Ascending aorta (tissue), 2 donors: ENCODE data around the gene MST1. TPM values are rescaled to one million over a fixed set of nuclear protein-coding genes. Genes with fewer than 3 reads are reported as not detected.

Experiments
- DNase-seq, 2 donors: peaks; one replicate each; pipeline ENCODE4 v3.0.0-alpha.2; 2019; ENCODE audit warnings: low spot score in 2 of 2
- H3K27ac ChIP-seq, 2 donors: fragments of 200-600 bp; sonication (generic); one replicate each; pipeline ENCODE4 v1.5.1; 2016 to 2017; ENCODE audit warnings: mild to moderate bottlenecking in 1 of 2
- H3K27me3 ChIP-seq: fragments of 200-600 bp; sonication (generic); one replicate; pipeline ENCODE4 v1.5.1; 2017
- H3K36me3 ChIP-seq, 2 donors: fragments of 200-600 bp; sonication (generic); one replicate each; pipeline ENCODE4 v1.5.1; 2016
- H3K4me1 ChIP-seq, 2 donors: fragments of 200-600 bp; sonication (generic); one replicate each; pipeline ENCODE4 v1.5.1; 2016 to 2017; ENCODE audit warnings: mild to moderate bottlenecking in 1 of 2
- H3K4me3 ChIP-seq, 2 donors: fragments of 200-600 bp; sonication (generic); one replicate each; pipeline ENCODE4 v1.5.1; 2016 to 2017; ENCODE audit warnings: mild to moderate bottlenecking in 1 of 2
- H3K9me3 ChIP-seq, 2 donors: fragments of 200-600 bp; sonication (generic); one replicate each; pipeline ENCODE4 v1.5.1; 2016
- CTCF ChIP-seq, 3 experiments: fragments of 200-600 bp in 2 of 3; fragments of 450-650 bp in 1 of 3; sonication (generic) in 2 of 3; IDR thresholded peaks; one replicate each; pipeline ENCODE4 v1.5.1; 2016 to 2019; ENCODE audit warnings: antibody characterized with exemption in 3 of 3, mild to moderate bottlenecking in 1 of 3, moderate library complexity in 1 of 3
- intact Hi-C: fragments of 100-400 bp; cut with DNase I; formaldehyde crosslinking; loops from one replicate; pipeline ENCODE4 v1.15.1; 2023
- total RNA-seq: library from RNA; depleted of rRNA; stranded (reverse); fragments of >200 nt; gene quantifications from one replicate; pipeline ENCODE4 v1.1.0, GENCODE V29; 2016

Gene MST1
- total RNA-seq, 1 donor from 2014 or later = 12.6 TPM

- H3K27me3 ChIP-seq = no peaks in the 10 kb centered on the region
- H3K36me3 ChIP-seq = no peaks in the 10 kb centered on the region
- no peak overlapping the region for H3K4me3 ChIP-seq
- peaks cover 2 to 4% of the 10 kb centered on the region in 2 donors for H3K4me1 ChIP-seq
- no peaks in the 10 kb centered on the region for H3K9me3 ChIP-seq
- no peak for TF ChIP-seq CTCF (IDR thresholded peaks at IDR 0.05)
- H3K27ac ChIP-seq = no peak overlapping the region
- DNase-seq = no peak
- intact Hi-C loops = no loop called here
Observed at GRCh38 chr3:49647741-49648140, 41.5 kb downstream of the MST1 start.

- TF ChIP-seq CTCF (IDR thresholded peaks at IDR 0.05) = no peak
- intact Hi-C loops = no loop called here
- Histone ChIP-seq H3K27me3 (no peaks in the 10 kb centered on the region), H3K36me3 (no peaks in the 10 kb centered on the region), H3K9me3 (no peaks in the 10 kb centered on the region), H3K4me3 (no peak overlapping the region), H3K27ac (no peak overlapping the region), H3K4me1 (peaks cover 2 to 4% of the 10 kb centered on the region in 2 donors)
- DNase-seq = no peak
Observed at GRCh38 chr3:49646236-49646635, 43.0 kb downstream of the MST1 start.

GRCh38 chr3:49644684-49645083 is 44.6 kb downstream of the MST1 start:
- no peak overlapping the region for H3K27ac ChIP-seq
- TF ChIP-seq CTCF (IDR thresholded peaks at IDR 0.05) = no peak
- H3K36me3 ChIP-seq = no peaks in the 10 kb centered on the region
- intact Hi-C loops = no loop called here
- peaks cover 2 to 4% of the 10 kb centered on the region in 2 donors for H3K4me1 ChIP-seq
- H3K27me3 ChIP-seq = no peaks in the 10 kb centered on the region
- no peak overlapping the region for H3K4me3 ChIP-seq
- DNase-seq = no peak
- no peaks in the 10 kb centered on the region for H3K9me3 ChIP-seq

- peaks cover 5 to 8% of the 10 kb centered on the region in 2 donors for H3K4me1 ChIP-seq
- no peaks in the 10 kb centered on the region for H3K9me3 ChIP-seq
- DNase-seq = no peak
- no peak overlapping the region for H3K27ac ChIP-seq
- no peak for TF ChIP-seq CTCF (IDR thresholded peaks at IDR 0.05)
- intact Hi-C loops = no loop called here
- no peaks in the 10 kb centered on the region for H3K27me3 ChIP-seq
- no peak overlapping the region for H3K4me3 ChIP-seq
- no peaks in the 10 kb centered on the region for H3K36me3 ChIP-seq
Observed at GRCh38 chr3:49642708-49643145, 46.5 kb downstream of the MST1 start.

GRCh38 chr3:49641921-49642707 is 47.2 kb downstream of the MST1 start:
- no peak for TF ChIP-seq CTCF (IDR thresholded peaks at IDR 0.05)
- intact Hi-C loops = no loop called here
- no peaks in the 10 kb centered on the region for H3K9me3 ChIP-seq
- no peak overlapping the region for H3K4me3 ChIP-seq
- no peaks in the 10 kb centered on the region for H3K36me3 ChIP-seq
- no peaks in the 10 kb centered on the region for H3K27me3 ChIP-seq
- peaks cover 5 to 8% of the 10 kb centered on the region in 2 donors for H3K4me1 ChIP-seq
- no peak overlapping the region for H3K27ac ChIP-seq
- DNase-seq = no peak
